Endothelial cell of umbilical vein (primary cell): ENCODE data around the gene RRAGD. TPM values are rescaled to one million over a fixed set of nuclear protein-coding genes. Genes with fewer than 3 reads are reported as not detected.

ENCODE experiments used
- BruUV-seq: library from RNA; stranded (reverse); fragments of 400-500 nt; replicated peaks from 2 replicates; lab custom pipeline; 2021; lab: Mats Ljungman, UMichigan
- CTCF ChIA-PET: fragments of 300-600, 350-600 bp; sonication (Branson Sonifier 250); formaldehyde crosslinking; loops from one replicate; lab custom pipeline; 2021; ENCODE audit warnings: antibody characterized with exemption, inconsistent platforms; lab: Charles Lee
- POLR2A ChIA-PET: fragments of 300-600, 350-600 bp; sonication (Branson Sonifier 250); formaldehyde crosslinking; loops from one replicate; lab custom pipeline; 2021; ENCODE audit warnings: antibody characterized with exemption, inconsistent platforms; lab: Charles Lee
- DNase-seq: peaks from one replicate; pipeline ENCODE4 v3.0.0-alpha.2; 2011; ENCODE audit warnings: low read depth, low spot score
- FAIRE-seq: peaks from 2 replicates; lab custom pipeline; 2011; peaks lifted over from hg19 to GRCh38; lab: Jason Lieb, UNC
- H2AFZ ChIP-seq: 2 replicates; pipeline ENCODE4 v1.6.0; 2012; ENCODE audit warnings: low read depth, low read length, control low read depth, inconsistent platforms
- H3K27ac ChIP-seq: 2 replicates; pipeline ENCODE4 v1.5.1; 2011; ENCODE audit warnings: low read depth, mild to moderate bottlenecking, control low read depth, low read length, moderate library complexity; ENCODE audit not compliant: insufficient read depth
- H3K27me3 ChIP-seq, 2 experiments: 2 replicates each; pipeline versions ENCODE4 v1.6.0 to v1.6.1; 2011; ENCODE audit warnings: low read length in 2 of 2, mixed read lengths in 1 of 2; ENCODE audit not compliant: control insufficient read depth in 2 of 2, insufficient read depth in 2 of 2
- H3K36me3 ChIP-seq, 2 experiments: 2 replicates in 1 of 2; 3 replicates in 1 of 2; pipeline ENCODE4 v1.5.1; 2011; ENCODE audit warnings: low read length in 2 of 2, mild to moderate bottlenecking in 1 of 2, moderate library complexity in 1 of 2; ENCODE audit not compliant: control insufficient read depth in 2 of 2, insufficient read depth in 2 of 2; ENCODE audit errors: extremely low read depth in 1 of 2
- H3K4me1 ChIP-seq: 3 replicates; pipeline ENCODE4 v1.5.1; 2011; ENCODE audit warnings: mild to moderate bottlenecking, low read length; ENCODE audit not compliant: control insufficient read depth, insufficient read depth; ENCODE audit errors: extremely low read depth
- H3K4me2 ChIP-seq: 2 replicates; pipeline ENCODE4 v1.6.1; 2011; ENCODE audit warnings: low read length, control low read depth, mixed read lengths; ENCODE audit not compliant: insufficient read depth
- H3K4me3 ChIP-seq, 3 experiments: fragments of 200-600 bp in 1 of 3; sonication (generic), shearing (Covaris generic) in 1 of 3; replicated peaks in 1 of 3; 2 replicates each; pipeline ENCODE4 v1.5.1; 2011 to 2016; ENCODE audit warnings: control low read depth in 3 of 3, low read length in 3 of 3, mild to moderate bottlenecking in 2 of 3, inconsistent platforms in 1 of 3, low read depth in 1 of 3, moderate library complexity in 1 of 3; ENCODE audit not compliant: insufficient read depth in 1 of 3
- H3K79me2 ChIP-seq: 2 replicates; pipeline ENCODE4 v1.6.0; 2012; ENCODE audit warnings: low read length, inconsistent platforms; ENCODE audit not compliant: control insufficient read depth, insufficient read depth
- H3K9ac ChIP-seq: replicated peaks from 2 replicates; pipeline ENCODE3; 2011; ENCODE audit warnings: low read length, control low read depth; ENCODE audit not compliant: insufficient read depth; ENCODE audit errors: extremely low read depth
- H3K9me1 ChIP-seq: replicated peaks from 3 replicates; pipeline ENCODE4 v1.6.0; 2011; ENCODE audit warnings: mild to moderate bottlenecking, low read length; ENCODE audit not compliant: control insufficient read depth, insufficient read depth; ENCODE audit errors: extremely low read depth
- H3K9me3 ChIP-seq: replicated peaks from 2 replicates; pipeline ENCODE4 v1.5.1; 2012; ENCODE audit warnings: low read length, inconsistent platforms; ENCODE audit not compliant: control insufficient read depth, insufficient read depth
- H4K20me1 ChIP-seq: replicated peaks from 2 replicates; pipeline ENCODE3; 2011; ENCODE audit warnings: mild to moderate bottlenecking, low read length; ENCODE audit not compliant: control insufficient read depth, insufficient read depth; ENCODE audit errors: extremely low read depth
- EZH2 ChIP-seq: IDR thresholded peaks from 2 replicates; pipeline ENCODE4 v1.6.1; 2012; ENCODE audit warnings: borderline replicate concordance, low read depth, mild to moderate bottlenecking, moderate library complexity, low read length, inconsistent platforms; ENCODE audit not compliant: severe bottlenecking
- FOS ChIP-seq: IDR thresholded peaks from 2 replicates; pipeline ENCODE4 v1.6.1; 2011; ENCODE audit warnings: mild to moderate bottlenecking, low read length, moderate library complexity, borderline replicate concordance; ENCODE audit not compliant: insufficient read depth
- GATA2 ChIP-seq: IDR thresholded peaks from 2 replicates; pipeline ENCODE4 v1.7.0; 2011; ENCODE audit warnings: low read depth, mild to moderate bottlenecking, moderate library complexity, mixed read lengths, low read length; ENCODE audit not compliant: insufficient read length, insufficient read depth
- JUN ChIP-seq: IDR thresholded peaks from 2 replicates; pipeline ENCODE4 v1.6.1; 2011; ENCODE audit warnings: borderline replicate concordance, low read depth; ENCODE audit not compliant: insufficient read length, insufficient read depth
- MAX ChIP-seq: IDR thresholded peaks from 2 replicates; pipeline ENCODE4 v1.6.1; 2011; ENCODE audit not compliant: insufficient read depth, insufficient read length
- MYC ChIP-seq: IDR thresholded peaks from one replicate; pipeline ENCODE4 v1.6.1; 2011; ENCODE audit warnings: mild to moderate bottlenecking, low read depth, low read length
- POLR2A ChIP-seq: IDR thresholded peaks from 2 replicates; pipeline ENCODE4 v1.6.1; 2012; ENCODE audit warnings: low read depth, mild to moderate bottlenecking, control low read depth, low read length
- POLR2AphosphoS5 ChIP-seq: IDR thresholded peaks from 2 replicates; pipeline ENCODE4 v1.6.1; 2012; ENCODE audit warnings: low read depth, mild to moderate bottlenecking, control low read depth, low read length, moderate library complexity; ENCODE audit not compliant: insufficient read depth
- dilution Hi-C: fragments of 300-500 bp; cut with MboI; formaldehyde crosslinking; loops from one replicate; pipeline ENCODE4 v1.15.0; 2019; ENCODE audit warnings: low sequenced_read_pairs; ENCODE audit not compliant: extremely low pct_ligation_motif_present
- intact Hi-C: fragments of 100-400 bp; cut with micrococcal nuclease; formaldehyde crosslinking; loops from one replicate; pipeline ENCODE4 v1.10.0; 2022
- polyA plus RNA-seq, 4 experiments: library from polyadenylated mRNA; depleted of rRNA in 3 of 4; stranded (reverse) in 3 of 4; unstranded in 1 of 4; fragments of >200 nt; gene quantifications; 2 replicates each; pipeline versions ENCODE4 v1.2.1 to v1.2.3, GENCODE V29; 2011 to 2012; ENCODE audit warnings: missing spikeins in 1 of 4
- total RNA-seq: library from RNA; stranded (reverse); gene quantifications from 2 replicates; pipeline ENCODE4 v1.2.3, GENCODE V29; 2021
- TF ChIP-seq, protein P1 (sequence below), 2 donors: IDR thresholded peaks; 1 replicate in 1 of 2; 2 replicates in 1 of 2; pipeline ENCODE4 v1.5.1; 2011; ENCODE audit warnings: low read length in 2 of 2, mild to moderate bottlenecking in 2 of 2, moderate library complexity in 2 of 2, control low read depth in 1 of 2, inconsistent platforms in 1 of 2, low read depth in 1 of 2; ENCODE audit not compliant: insufficient read depth in 1 of 2; ENCODE audit errors: extremely low read depth in 1 of 2

Gene RRAGD
- total and polyA plus RNA-seq, 2 donors (not counting 3 experiments of a cell fraction or from before 2014, with no cell fraction given), result 0.07 to 2.0 TPM

DNA sequence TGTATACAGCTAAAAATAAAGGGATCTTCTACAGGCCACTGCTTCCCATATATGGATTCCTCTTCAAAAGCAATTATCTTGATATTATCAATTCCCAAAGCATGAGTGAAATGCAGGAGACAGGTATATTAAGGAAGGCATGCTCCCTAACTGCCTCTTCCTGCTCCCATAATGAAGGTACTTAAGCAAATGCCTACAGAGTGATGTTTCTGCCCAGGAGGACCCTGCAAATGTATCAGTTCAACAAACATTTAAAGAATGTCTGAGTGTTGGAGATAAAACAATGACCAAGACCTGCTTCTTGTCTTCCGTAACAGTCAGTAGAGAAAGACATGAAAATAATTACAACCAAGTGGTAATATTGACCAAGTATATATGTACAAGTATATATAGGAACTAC is 63.7 kb downstream of the RRAGD start:
- H3K9ac ChIP-seq, result no peak overlapping the region
- H3K27me3 ChIP-seq, result no peaks in the 10 kb centered on the region
- H3K79me2 ChIP-seq, result peaks cover 85% of the 10 kb centered on the region
- DNase-seq (no peak), FAIRE-seq (no peak)
- no peak overlapping the region for H2AFZ ChIP-seq
- no peak overlapping the region for H3K4me2 ChIP-seq
- H3K27ac ChIP-seq, result no peak overlapping the region
- BruUV-seq, result no TSS peak
- no peaks in the 10 kb centered on the region for H3K9me3 ChIP-seq
- dilution Hi-C loops, result no loop called here
- no peaks in the 10 kb centered on the region for H3K9me1 ChIP-seq
- intact Hi-C loops, result no loop called here
- no peaks in the 10 kb centered on the region for H3K36me3 ChIP-seq
- peaks cover 17% of the 10 kb centered on the region for H4K20me1 ChIP-seq
- peaks cover 42% of the 10 kb centered on the region for H3K4me1 ChIP-seq
- ChIA-PET CTCF (interaction anchor here (0.6 to 7.0 kb wide), 5 partner anchors 8 to 37 kb away, joined by 3 to 56 read pairs (median 7); no protein-coding TSS in a partner anchor), POLR2A (no interaction called here)
- no peak for TF ChIP-seq EZH2
- TF ChIP-seq MAX, result no peak
- TF ChIP-seq FOS, result no peak
- no peak for TF ChIP-seq POLR2AphosphoS5
- no peak for TF ChIP-seq MYC
- TF ChIP-seq POLR2A, result no peak
- TF ChIP-seq, protein P1, sequence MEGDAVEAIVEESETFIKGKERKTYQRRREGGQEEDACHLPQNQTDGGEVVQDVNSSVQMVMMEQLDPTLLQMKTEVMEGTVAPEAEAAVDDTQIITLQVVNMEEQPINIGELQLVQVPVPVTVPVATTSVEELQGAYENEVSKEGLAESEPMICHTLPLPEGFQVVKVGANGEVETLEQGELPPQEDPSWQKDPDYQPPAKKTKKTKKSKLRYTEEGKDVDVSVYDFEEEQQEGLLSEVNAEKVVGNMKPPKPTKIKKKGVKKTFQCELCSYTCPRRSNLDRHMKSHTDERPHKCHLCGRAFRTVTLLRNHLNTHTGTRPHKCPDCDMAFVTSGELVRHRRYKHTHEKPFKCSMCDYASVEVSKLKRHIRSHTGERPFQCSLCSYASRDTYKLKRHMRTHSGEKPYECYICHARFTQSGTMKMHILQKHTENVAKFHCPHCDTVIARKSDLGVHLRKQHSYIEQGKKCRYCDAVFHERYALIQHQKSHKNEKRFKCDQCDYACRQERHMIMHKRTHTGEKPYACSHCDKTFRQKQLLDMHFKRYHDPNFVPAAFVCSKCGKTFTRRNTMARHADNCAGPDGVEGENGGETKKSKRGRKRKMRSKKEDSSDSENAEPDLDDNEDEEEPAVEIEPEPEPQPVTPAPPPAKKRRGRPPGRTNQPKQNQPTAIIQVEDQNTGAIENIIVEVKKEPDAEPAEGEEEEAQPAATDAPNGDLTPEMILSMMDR (IDR thresholded peaks at IDR 0.05; ENCODE audit: extremely low read depth in 1 of 2, insufficient read depth in 1 of 2, low read depth in 1 of 2, low read length in 2 of 2), result no peak
- no peak for TF ChIP-seq JUN
- TF ChIP-seq GATA2, result no peak
- H3K4me3 ChIP-seq, result no peak overlapping the region
